Cardiac muscle cell (in vitro differentiated cells and primary cell): ENCODE measurements around the gene ANKMY2. TPM values are rescaled to one million over a fixed set of nuclear protein-coding genes. Genes with fewer than 3 reads are reported as not detected.

Experiments
- DNase-seq, 2 donors: peaks; one replicate each; pipeline versions ENCODE4 v3.0.0 to v3.0.0-alpha.2; 2010 to 2017; ENCODE audit warnings: low read depth in 1 of 2, low spot score in 1 of 2
- H3K27ac ChIP-seq: fragments of 200-600 bp; sonication (generic); 2 replicates; pipeline ENCODE4 v1.5.1; 2016
- H3K27me3 ChIP-seq: fragments of 200-600 bp; sonication (generic); 2 replicates; pipeline ENCODE4 v1.6.0; 2016; ENCODE audit warnings: control low read depth
- H3K36me3 ChIP-seq: fragments of 200-600 bp; sonication (generic); 2 replicates; pipeline ENCODE4 v1.5.1; 2016; ENCODE audit warnings: control low read depth
- H3K4me1 ChIP-seq: fragments of 200-600 bp; sonication (generic); 2 replicates; pipeline ENCODE4 v1.8.1; 2017; ENCODE audit warnings: low read depth, mild to moderate bottlenecking, mixed run types
- H3K4me3 ChIP-seq: fragments of 200-600 bp; sonication (generic); 2 replicates; pipeline ENCODE4 v1.5.1; 2016; ENCODE audit warnings: mild to moderate bottlenecking
- H3K9me3 ChIP-seq: fragments of 200-600 bp; sonication (generic); 2 replicates; pipeline ENCODE4 v1.5.1; 2017; ENCODE audit warnings: low read depth, mild to moderate bottlenecking, control low read depth
- polyA plus RNA-seq: library from polyadenylated mRNA; unstranded; fragments of >200 nt; fragmentation: Nextera tagmentation; extraction: Ambion mirVana; gene quantifications from 2 replicates; pipeline ENCODE4 v1.2.1, GENCODE V29; 2016
- total RNA-seq: library from RNA; depleted of rRNA; stranded (reverse); fragments of >200 nt; gene quantifications from 2 replicates; pipeline ENCODE4 v1.2.3, GENCODE V29; 2016
- TF ChIP-seq, protein P1 (sequence below): IDR thresholded peaks from 2 replicates; pipeline ENCODE4 v1.5.1; 2012; ENCODE audit warnings: low read depth, mild to moderate bottlenecking, low read length

ANKMY2 gene
- total and polyA plus RNA-seq, 2 experiments from 2014 or later: 44.6 to 54.1 TPM

DNA sequence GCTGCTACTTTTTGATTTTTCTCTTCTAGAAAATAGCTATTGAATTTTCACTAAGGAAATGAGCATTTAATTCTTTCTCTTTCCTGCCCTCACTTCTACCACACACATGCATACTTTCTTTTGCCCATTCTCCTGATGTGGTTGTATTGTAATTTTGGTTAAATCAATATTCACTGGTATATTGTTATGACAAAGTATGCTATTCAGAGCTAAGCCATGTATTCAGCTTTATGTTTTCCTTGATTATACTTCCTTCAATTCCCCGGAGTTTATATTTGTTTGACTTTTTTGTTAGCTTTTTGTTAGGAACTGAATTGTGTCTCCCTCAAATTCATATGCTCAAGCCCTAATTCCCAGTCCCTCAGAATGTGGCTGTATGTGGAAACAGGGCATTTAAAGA is 94.9 kb downstream of the ANKMY2 start:
- Histone ChIP-seq H3K27me3 (no peaks in the 10 kb centered on the region), H3K4me1 (peaks cover 6% of the 10 kb centered on the region), H3K36me3 (no peaks in the 10 kb centered on the region), H3K27ac (no peak overlapping the region), H3K4me3 (no peak overlapping the region), H3K9me3 (no peaks in the 10 kb centered on the region)
- TF ChIP-seq, protein P1, sequence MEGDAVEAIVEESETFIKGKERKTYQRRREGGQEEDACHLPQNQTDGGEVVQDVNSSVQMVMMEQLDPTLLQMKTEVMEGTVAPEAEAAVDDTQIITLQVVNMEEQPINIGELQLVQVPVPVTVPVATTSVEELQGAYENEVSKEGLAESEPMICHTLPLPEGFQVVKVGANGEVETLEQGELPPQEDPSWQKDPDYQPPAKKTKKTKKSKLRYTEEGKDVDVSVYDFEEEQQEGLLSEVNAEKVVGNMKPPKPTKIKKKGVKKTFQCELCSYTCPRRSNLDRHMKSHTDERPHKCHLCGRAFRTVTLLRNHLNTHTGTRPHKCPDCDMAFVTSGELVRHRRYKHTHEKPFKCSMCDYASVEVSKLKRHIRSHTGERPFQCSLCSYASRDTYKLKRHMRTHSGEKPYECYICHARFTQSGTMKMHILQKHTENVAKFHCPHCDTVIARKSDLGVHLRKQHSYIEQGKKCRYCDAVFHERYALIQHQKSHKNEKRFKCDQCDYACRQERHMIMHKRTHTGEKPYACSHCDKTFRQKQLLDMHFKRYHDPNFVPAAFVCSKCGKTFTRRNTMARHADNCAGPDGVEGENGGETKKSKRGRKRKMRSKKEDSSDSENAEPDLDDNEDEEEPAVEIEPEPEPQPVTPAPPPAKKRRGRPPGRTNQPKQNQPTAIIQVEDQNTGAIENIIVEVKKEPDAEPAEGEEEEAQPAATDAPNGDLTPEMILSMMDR: no peak
- no peak for DNase-seq

Other genes with a start within 250 kb of the ANKMY2 start
- 4.6 and 5.0 TPM in 2 replicates for gene CRPPA, start 224.2 kb downstream of the ANKMY2 start, total RNA-seq
- gene CRPPA, start 224.2 kb downstream of the ANKMY2 start, polyA plus RNA-seq: 5.6 and 6.1 TPM in 2 replicates
- gene SOSTDC1, start 180.0 kb downstream of the ANKMY2 start, total RNA-seq: 0.85 and 1.7 TPM in 2 replicates
- gene SOSTDC1, start 180.0 kb downstream of the ANKMY2 start, polyA plus RNA-seq: 2.0 and 2.9 TPM in 2 replicates
- gene LRRC72, start 118.9 kb downstream of the ANKMY2 start, total RNA-seq: not detected in 2 replicates
- not detected in 2 replicates for gene LRRC72, start 118.9 kb downstream of the ANKMY2 start, polyA plus RNA-seq
- 281 and 358 TPM in 2 replicates for gene BZW2, start 427 bp upstream of the ANKMY2 start, total RNA-seq
- gene BZW2, start 427 bp upstream of the ANKMY2 start, polyA plus RNA-seq: 236 and 421 TPM in 2 replicates
- gene TSPAN13, start 108.0 kb upstream of the ANKMY2 start, total RNA-seq: 34.2 and 63.6 TPM in 2 replicates
- 103 and 152 TPM in 2 replicates for gene TSPAN13, start 108.0 kb upstream of the ANKMY2 start, polyA plus RNA-seq
- not detected in 2 replicates for gene AGR2, start 159.2 kb upstream of the ANKMY2 start, total RNA-seq
- 0.38 TPM in 1 of 2 replicates, not detected in the other for gene AGR2, start 159.2 kb upstream of the ANKMY2 start, polyA plus RNA-seq
- gene AGR3, start 236.2 kb upstream of the ANKMY2 start, total RNA-seq: not detected in 2 replicates
- not detected in 2 replicates for gene AGR3, start 236.2 kb upstream of the ANKMY2 start, polyA plus RNA-seq